Measurements from ENCODE around the gene PRDM16. TPM values are rescaled to one million over a fixed set of nuclear protein-coding genes. Genes with fewer than 3 reads are reported as not detected.

PRDM16 gene
- total and polyA plus RNA-seq, 2 of the 13 experiments (the other 11 are each of a cell fraction or from before 2014, with no cell fraction given): 0.15 to 0.81 TPM

DNA sequence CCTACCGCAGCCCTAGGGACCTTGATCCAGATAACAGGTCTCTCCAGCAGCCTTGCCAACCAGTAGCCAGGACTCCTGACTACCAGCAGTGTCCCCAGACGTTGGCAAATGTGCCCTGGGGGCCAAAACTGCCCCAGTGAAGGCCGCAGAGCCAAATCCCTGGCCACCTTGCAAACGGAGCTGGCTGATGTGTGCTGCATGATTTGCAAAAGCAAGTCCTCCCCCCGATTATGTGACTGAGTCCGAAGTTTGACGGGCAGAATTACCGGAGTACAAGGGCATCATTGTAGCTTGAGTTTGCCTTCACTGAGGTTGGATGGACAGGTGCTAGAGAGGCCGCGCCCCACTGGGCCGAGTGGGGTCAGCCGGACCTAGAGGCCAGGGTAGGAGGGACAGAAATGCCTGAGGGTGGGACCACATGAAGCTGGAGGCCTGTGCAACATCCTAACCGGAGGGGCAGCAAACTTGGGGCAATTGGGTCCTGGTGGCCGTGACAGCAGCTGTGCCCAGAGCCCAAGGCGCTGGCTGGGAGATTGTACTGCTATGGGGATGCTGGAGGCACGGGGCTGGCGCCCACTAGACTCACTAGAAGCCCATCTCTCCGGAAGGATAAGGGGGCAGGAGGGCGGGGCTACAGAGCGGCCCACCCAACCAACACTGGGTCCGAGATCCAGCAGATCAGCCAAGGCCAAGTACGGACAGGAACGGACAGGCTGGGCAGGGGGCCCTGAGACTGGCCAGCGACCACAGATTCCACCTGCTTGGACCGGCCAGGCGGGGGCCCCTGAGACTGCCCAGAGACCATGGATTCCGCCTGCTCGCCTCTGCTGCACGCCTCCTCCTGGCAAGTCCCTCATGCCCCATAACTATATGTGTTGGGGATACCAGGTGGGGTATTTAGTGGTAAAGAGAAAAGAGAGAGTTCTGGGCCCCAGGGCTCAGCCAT lies 388.2 kb downstream of the PRDM16 start (continued):
- TF ChIP-seq TCF12 (IDR thresholded peaks at IDR 0.05): no peak
- TF ChIP-seq TCF12 (CRISPR knock-in tag; IDR thresholded peaks at IDR 0.05): no peak
- TF ChIP-seq NR3C1 (CRISPR knock-in tag; IDR thresholded peaks at IDR 0.05): no peak
- TF ChIP-seq ZFY (CRISPR knock-in tag; IDR thresholded peaks at IDR 0.05): peak; percentile 49; the same call in 1 of the 2 replicates
- TF ChIP-seq, protein P1, sequence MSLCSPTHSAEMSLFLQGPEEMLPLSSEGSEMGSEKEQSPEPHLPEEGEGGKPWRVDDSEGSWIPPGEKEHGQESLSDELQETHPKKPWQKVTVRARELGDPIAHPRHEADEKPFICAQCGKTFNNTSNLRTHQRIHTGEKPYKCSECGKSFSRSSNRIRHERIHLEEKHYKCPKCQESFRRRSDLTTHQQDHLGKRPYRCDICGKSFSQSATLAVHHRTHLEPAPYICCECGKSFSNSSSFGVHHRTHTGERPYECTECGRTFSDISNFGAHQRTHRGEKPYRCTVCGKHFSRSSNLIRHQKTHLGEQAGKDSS (CRISPR knock-in tag; IDR thresholded peaks at IDR 0.05; ENCODE audit: borderline replicate concordance, low read depth): peak; percentile 54; the same call in 1 of the 2 replicates
- no peak; the same call in 1 of the 2 replicates for TF ChIP-seq ZC3H13 (CRISPR knock-in tag; IDR thresholded peaks at IDR 0.05)
- no peak for TF ChIP-seq RCOR2 (CRISPR knock-in tag; IDR thresholded peaks at IDR 0.05)
- TF ChIP-seq FOXA1 (IDR thresholded peaks at IDR 0.05): no peak
- TF ChIP-seq FOXA1 (CRISPR knock-in tag; IDR thresholded peaks at IDR 0.05): no peak; the same call in 1 of the 2 replicates
- TF ChIP-seq, protein P2, sequence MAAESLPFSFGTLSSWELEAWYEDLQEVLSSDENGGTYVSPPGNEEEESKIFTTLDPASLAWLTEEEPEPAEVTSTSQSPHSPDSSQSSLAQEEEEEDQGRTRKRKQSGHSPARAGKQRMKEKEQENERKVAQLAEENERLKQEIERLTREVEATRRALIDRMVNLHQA (CRISPR knock-in tag; IDR thresholded peaks at IDR 0.05): no peak
- no peak for TF ChIP-seq EED (CRISPR knock-in tag; IDR thresholded peaks at IDR 0.05)
- TF ChIP-seq, protein P3, sequence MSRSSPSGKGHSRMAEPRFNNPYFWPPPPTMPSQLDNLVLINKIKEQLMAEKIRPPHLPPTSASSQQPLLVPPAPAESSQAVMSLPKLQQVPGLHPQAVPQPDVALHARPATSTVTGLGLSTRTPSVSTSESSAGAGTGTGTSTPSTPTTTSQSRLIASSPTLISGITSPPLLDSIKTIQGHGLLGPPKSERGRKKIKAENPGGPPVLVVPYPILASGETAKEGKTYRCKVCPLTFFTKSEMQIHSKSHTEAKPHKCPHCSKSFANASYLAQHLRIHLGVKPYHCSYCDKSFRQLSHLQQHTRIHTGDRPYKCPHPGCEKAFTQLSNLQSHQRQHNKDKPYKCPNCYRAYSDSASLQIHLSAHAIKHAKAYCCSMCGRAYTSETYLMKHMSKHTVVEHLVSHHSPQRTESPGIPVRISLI (CRISPR knock-in tag; IDR thresholded peaks at IDR 0.05; ENCODE audit: borderline replicate concordance): no peak
- TF ChIP-seq, protein P4, sequence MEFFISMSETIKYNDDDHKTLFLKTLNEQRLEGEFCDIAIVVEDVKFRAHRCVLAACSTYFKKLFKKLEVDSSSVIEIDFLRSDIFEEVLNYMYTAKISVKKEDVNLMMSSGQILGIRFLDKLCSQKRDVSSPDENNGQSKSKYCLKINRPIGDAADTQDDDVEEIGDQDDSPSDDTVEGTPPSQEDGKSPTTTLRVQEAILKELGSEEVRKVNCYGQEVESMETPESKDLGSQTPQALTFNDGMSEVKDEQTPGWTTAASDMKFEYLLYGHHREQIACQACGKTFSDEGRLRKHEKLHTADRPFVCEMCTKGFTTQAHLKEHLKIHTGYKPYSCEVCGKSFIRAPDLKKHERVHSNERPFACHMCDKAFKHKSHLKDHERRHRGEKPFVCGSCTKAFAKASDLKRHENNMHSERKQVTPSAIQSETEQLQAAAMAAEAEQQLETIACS (CRISPR knock-in tag; IDR thresholded peaks at IDR 0.05): no peak
- no peak for TF ChIP-seq ZNF468 (CRISPR knock-in tag; IDR thresholded peaks at IDR 0.05)
- no peak for TF ChIP-seq AKAP8 (CRISPR knock-in tag; IDR thresholded peaks at IDR 0.05)
- TF ChIP-seq ZNF563 (CRISPR knock-in tag; IDR thresholded peaks at IDR 0.05): no peak
- TF ChIP-seq, protein P5, sequence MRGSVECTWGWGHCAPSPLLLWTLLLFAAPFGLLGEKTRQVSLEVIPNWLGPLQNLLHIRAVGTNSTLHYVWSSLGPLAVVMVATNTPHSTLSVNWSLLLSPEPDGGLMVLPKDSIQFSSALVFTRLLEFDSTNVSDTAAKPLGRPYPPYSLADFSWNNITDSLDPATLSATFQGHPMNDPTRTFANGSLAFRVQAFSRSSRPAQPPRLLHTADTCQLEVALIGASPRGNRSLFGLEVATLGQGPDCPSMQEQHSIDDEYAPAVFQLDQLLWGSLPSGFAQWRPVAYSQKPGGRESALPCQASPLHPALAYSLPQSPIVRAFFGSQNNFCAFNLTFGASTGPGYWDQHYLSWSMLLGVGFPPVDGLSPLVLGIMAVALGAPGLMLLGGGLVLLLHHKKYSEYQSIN (CRISPR knock-in tag; IDR thresholded peaks at IDR 0.05; ENCODE audit: borderline replicate concordance): no peak
- peak; percentile 82 for TF ChIP-seq ZFX (CRISPR knock-in tag; IDR thresholded peaks at IDR 0.05; ENCODE audit: low read depth)
- no peak for TF ChIP-seq PCBP1 (IDR thresholded peaks at IDR 0.05; ENCODE audit: borderline replicate concordance, low read depth, low read length)
- TF ChIP-seq FOXK1 (CRISPR knock-in tag; IDR thresholded peaks at IDR 0.05; ENCODE audit: borderline replicate concordance, low read depth): no peak
- TF ChIP-seq TMF1 (CRISPR knock-in tag; IDR thresholded peaks at IDR 0.05; ENCODE audit: low read depth): no peak; the same call in 1 of the 2 replicates
- TF ChIP-seq ZNF878 (CRISPR knock-in tag; IDR thresholded peaks at IDR 0.05): no peak
- TF ChIP-seq, protein P6, sequence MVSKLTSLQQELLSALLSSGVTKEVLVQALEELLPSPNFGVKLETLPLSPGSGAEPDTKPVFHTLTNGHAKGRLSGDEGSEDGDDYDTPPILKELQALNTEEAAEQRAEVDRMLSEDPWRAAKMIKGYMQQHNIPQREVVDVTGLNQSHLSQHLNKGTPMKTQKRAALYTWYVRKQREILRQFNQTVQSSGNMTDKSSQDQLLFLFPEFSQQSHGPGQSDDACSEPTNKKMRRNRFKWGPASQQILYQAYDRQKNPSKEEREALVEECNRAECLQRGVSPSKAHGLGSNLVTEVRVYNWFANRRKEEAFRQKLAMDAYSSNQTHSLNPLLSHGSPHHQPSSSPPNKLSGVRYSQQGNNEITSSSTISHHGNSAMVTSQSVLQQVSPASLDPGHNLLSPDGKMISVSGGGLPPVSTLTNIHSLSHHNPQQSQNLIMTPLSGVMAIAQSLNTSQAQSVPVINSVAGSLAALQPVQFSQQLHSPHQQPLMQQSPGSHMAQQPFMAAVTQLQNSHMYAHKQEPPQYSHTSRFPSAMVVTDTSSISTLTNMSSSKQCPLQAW (CRISPR knock-in tag; IDR thresholded peaks at IDR 0.05): no peak
- TF ChIP-seq ZBTB21 (CRISPR knock-in tag; IDR thresholded peaks at IDR 0.05): no peak
